Measurements from ENCODE around the gene SEBOX.

Gene SEBOX

DNA sequence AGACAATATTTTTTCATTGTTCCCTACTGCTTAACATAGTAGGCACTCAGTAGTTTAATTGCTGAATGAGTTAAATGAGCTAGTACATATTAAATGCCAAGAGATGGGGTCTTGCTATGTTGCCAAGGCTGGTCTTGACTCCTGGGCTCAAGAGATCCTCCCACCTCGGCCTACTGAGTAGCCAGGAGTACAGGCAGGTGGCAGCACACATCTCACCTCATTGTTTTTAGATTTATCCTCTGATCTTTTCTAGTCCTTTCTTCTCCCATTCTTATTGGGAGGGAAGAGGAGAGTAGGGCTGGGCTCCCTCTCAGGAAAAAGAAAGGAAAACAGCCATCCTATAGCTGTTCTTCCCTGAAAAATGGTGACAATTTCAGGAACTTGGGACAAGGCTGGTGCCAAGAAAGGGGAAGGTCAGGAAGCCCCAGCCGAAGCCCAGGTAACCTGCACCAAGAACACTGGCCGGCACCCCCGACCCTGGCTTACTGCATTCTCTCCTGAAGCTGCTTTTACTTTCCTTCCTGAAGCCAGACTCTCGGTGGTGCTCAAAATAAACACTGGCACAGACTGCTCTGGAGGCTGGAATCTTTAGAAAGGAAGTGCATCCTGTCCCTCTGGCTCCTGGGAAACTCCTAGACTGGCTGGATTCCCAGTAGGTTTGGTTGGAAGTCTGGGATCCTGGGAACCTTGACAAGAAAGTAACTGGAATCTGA is 26.8 kb downstream of the SEBOX start:
- TF ChIP-seq, protein P1, sequence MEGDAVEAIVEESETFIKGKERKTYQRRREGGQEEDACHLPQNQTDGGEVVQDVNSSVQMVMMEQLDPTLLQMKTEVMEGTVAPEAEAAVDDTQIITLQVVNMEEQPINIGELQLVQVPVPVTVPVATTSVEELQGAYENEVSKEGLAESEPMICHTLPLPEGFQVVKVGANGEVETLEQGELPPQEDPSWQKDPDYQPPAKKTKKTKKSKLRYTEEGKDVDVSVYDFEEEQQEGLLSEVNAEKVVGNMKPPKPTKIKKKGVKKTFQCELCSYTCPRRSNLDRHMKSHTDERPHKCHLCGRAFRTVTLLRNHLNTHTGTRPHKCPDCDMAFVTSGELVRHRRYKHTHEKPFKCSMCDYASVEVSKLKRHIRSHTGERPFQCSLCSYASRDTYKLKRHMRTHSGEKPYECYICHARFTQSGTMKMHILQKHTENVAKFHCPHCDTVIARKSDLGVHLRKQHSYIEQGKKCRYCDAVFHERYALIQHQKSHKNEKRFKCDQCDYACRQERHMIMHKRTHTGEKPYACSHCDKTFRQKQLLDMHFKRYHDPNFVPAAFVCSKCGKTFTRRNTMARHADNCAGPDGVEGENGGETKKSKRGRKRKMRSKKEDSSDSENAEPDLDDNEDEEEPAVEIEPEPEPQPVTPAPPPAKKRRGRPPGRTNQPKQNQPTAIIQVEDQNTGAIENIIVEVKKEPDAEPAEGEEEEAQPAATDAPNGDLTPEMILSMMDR (IDR thresholded peaks at IDR 0.05; ENCODE audit: low read depth, low read length, missing control alignments) = no peak
- in situ Hi-C loops (cut with HindIII; ENCODE audit: low sequenced_read_pairs) = no loop called here
- DNase-seq (ENCODE audit: low read depth) = peak; percentile 49
- H3K4me3 ChIP-seq (ENCODE audit: low read depth, low read length) = no peak overlapping the region

DNA sequence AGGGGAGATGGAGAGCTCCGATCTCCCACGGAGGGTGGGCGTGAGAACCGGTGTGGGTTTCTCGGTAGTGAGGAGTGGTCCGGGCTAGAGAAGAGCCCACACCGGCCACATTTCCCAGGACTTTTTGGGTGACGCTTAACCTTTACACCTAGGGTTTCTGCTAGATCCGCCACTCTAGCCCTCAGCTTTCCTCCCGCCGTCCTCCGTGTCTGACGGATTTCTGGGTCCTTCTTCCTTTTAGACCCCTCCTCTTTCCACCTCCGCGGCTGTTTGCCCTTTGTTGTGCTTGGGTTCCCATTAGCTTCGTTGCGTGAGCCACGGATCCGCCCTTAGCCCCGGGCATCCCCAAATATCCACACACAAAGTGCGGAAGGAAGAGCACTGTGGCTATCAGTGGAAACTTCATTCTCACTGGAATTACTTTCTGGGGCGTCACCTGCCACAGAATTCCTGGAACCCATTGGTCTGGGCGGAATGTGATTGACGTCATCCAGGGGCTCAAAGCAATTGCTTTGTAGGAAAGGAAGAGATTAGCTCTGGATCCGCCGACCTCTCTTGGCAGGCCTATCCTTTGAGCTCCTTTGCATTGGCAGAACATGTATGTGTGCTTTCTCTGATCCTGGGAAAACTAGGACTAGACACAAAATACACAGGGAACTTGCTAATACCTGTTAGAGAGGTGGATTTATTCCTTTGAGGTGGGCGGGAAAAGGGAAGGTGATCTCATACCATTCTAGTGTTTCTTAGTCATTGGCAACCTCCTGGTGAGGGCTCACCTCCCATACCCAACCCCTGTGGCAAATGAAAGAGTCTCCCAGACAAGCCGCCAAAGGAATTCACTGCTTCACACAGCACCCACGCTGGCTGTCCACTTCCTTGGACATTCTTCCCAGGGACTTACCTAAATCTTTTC is 28.8 kb downstream of the SEBOX start:
- TF ChIP-seq, protein P1 (IDR thresholded peaks at IDR 0.05; ENCODE audit: low read depth, low read length, missing control alignments) = no peak
- in situ Hi-C loops (cut with HindIII; ENCODE audit: low sequenced_read_pairs) = no loop called here
- peak overlapping the region; percentile 81 for H3K4me3 ChIP-seq (ENCODE audit: low read depth, low read length)
- DNase-seq (ENCODE audit: low read depth) = peak; percentile 93

- in situ Hi-C loops (cut with HindIII; ENCODE audit: low sequenced_read_pairs) = no loop called here
- H3K4me3 ChIP-seq (ENCODE audit: low read depth, low read length) = peak within 1 kb of the TSS; percentile 81
- peak; percentile 100 for DNase-seq (ENCODE audit: low read depth)
- TF ChIP-seq, protein P1 (IDR thresholded peaks at IDR 0.05; ENCODE audit: low read depth, low read length, missing control alignments) = no peak
Measured at GRCh38 chr17:28335201-28335958, 29.6 kb downstream of the SEBOX start, which contains the start of the genes IFT20 and TNFAIP1. Gene IFT20 (minus strand): TSS chr17:28335472. CDS start chr17:28331985, 3,487 bp downstream. Gene TNFAIP1 (plus strand): TSS chr17:28335761. CDS start chr17:28339522, 3,761 bp downstream.

DNA sequence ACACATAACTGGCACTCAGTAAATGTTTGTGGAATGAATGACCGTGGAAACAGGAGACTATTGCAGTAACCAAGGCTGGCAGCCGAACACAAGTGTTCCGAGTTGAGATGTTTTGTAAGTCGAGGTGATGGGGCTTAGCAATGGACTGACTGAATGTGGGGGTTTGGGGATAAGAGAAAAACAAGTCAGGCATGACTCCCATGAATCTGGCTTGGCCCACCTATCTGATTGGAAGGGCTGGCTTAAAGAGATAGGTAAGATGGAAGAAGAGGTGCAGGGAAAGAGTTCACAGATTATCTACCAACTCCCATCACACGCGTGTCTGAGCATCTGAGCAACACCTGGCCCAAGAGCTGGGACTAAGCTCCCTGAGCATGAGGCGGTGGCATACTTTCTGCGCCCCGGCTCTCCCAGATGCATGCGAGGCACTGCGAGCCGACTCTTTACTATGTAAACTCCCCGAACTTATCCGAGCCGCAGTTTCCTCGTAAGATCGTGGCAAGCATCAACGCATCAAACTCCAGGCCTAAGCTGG is 30.3 kb downstream of the SEBOX start:
- no peak for DNase-seq (ENCODE audit: low read depth)
- in situ Hi-C loops (cut with HindIII; ENCODE audit: low sequenced_read_pairs) = no loop called here
- TF ChIP-seq, protein P1 (IDR thresholded peaks at IDR 0.05; ENCODE audit: low read depth, low read length, missing control alignments) = no peak
- H3K4me3 ChIP-seq (ENCODE audit: low read depth, low read length) = peak overlapping the region; percentile 81

- in situ Hi-C loops (cut with HindIII; ENCODE audit: low sequenced_read_pairs) = no loop called here
- no peak for DNase-seq (ENCODE audit: low read depth)
- TF ChIP-seq, protein P1 (IDR thresholded peaks at IDR 0.05; ENCODE audit: low read depth, low read length, missing control alignments) = no peak
Measured at GRCh38 chr17:28334171-28334570, 30.8 kb downstream of the SEBOX start.

More at GRCh38 chr17:28334171-28334570, 30.8 kb downstream of the SEBOX start:
- peak overlapping the region; percentile 81 for H3K4me3 ChIP-seq (ENCODE audit: low read depth, low read length)

Measured in astrocyte of the cerebellum (primary cell).